ENCODE data around the gene SLC12A6. TPM values are rescaled to one million over a fixed set of nuclear protein-coding genes. Genes with fewer than 3 reads are reported as not detected.

SLC12A6 gene
- total RNA-seq, 1 experiment from 2014 or later = 15.1 TPM

DNA sequence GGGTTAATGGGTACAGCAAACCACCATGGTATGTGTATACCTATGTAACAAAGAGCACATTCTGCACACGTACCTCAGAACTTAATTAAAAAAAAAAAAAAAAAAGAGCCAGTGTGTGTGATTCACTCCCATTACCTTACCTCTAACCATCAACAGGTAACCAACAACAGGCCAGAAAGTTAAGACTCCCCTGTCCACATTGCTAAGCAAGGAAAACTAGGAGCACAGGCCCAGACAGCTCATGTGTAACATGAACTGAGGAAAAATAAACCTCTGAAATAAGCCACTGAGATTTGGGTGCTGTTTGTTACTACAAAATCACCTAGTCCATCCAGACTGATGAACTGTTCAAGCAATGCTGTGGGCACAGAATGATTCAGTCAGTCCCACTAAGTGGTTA, 133.6 kb downstream of the SLC12A6 start:
- intact Hi-C loops (cut with micrococcal nuclease) = no loop called here
- no peak for DNase-seq (ENCODE audit: low read depth, low spot score)
- Histone ChIP-seq H3K27ac (ENCODE audit: low read depth, low read length) (no peak overlapping the region), H3K27me3 (ENCODE audit: insufficient read depth, low read length) (no peaks in the 10 kb centered on the region), H3K79me2 (ENCODE audit: insufficient read depth, low read length) (peaks cover 96% of the 10 kb centered on the region), H3K4me2 (ENCODE audit: low read length) (no peak overlapping the region), H3K4me1 (ENCODE audit: control insufficient read depth in 1 of 2, insufficient read depth in 2 of 2, low read length in 2 of 2) (peaks cover 3 to 16% of the 10 kb centered on the region in 2 experiments; a peak in 2 of 4 replicates), H3K9me2 (ENCODE audit: insufficient read depth) (no peaks in the 10 kb centered on the region), H2AFZ (ENCODE audit: low read depth, low read length, poor library complexity, severe bottlenecking) (no peak overlapping the region), H3K9ac (ENCODE audit: low read length) (no peak overlapping the region), H3K4me3 (replicated peaks in 1 of 2; ENCODE audit: low read depth in 1 of 2, low read length in 2 of 2) (no peak overlapping the region), H3K36me3 (ENCODE audit: control insufficient read depth in 1 of 2, insufficient read depth in 2 of 2, low read length in 2 of 2) (0 out of 4 replicates have a peak, but pooled peaks cover 0 to 2% of the 10 kb centered on the region in 2 experiments), H4K20me1 (ENCODE audit: insufficient read depth) (no peaks in the 10 kb centered on the region), H3K9me3 (ENCODE audit: control insufficient read depth in 1 of 2, insufficient read depth in 1 of 2, low read depth in 1 of 2, low read length in 2 of 2) (no peaks in the 10 kb centered on the region)
- ATAC-seq = no peak
- ChIA-PET CTCF (no interaction called here), POLR2A (no interaction called here), RAD21 (ENCODE audit: low non-redundant PET in 1 of 2, low total read pairs in 2 of 2, uncharacterized antibody in 2 of 2, unreplicated experiment in 2 of 2) (no interaction called here)
- no peak for TF ChIP-seq SIN3A (IDR thresholded peaks at IDR 0.05; ENCODE audit: low read depth)
- TF ChIP-seq, protein P1, sequence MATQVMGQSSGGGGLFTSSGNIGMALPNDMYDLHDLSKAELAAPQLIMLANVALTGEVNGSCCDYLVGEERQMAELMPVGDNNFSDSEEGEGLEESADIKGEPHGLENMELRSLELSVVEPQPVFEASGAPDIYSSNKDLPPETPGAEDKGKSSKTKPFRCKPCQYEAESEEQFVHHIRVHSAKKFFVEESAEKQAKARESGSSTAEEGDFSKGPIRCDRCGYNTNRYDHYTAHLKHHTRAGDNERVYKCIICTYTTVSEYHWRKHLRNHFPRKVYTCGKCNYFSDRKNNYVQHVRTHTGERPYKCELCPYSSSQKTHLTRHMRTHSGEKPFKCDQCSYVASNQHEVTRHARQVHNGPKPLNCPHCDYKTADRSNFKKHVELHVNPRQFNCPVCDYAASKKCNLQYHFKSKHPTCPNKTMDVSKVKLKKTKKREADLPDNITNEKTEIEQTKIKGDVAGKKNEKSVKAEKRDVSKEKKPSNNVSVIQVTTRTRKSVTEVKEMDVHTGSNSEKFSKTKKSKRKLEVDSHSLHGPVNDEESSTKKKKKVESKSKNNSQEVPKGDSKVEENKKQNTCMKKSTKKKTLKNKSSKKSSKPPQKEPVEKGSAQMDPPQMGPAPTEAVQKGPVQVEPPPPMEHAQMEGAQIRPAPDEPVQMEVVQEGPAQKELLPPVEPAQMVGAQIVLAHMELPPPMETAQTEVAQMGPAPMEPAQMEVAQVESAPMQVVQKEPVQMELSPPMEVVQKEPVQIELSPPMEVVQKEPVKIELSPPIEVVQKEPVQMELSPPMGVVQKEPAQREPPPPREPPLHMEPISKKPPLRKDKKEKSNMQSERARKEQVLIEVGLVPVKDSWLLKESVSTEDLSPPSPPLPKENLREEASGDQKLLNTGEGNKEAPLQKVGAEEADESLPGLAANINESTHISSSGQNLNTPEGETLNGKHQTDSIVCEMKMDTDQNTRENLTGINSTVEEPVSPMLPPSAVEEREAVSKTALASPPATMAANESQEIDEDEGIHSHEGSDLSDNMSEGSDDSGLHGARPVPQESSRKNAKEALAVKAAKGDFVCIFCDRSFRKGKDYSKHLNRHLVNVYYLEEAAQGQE (IDR thresholded peaks at IDR 0.05; ENCODE audit: low read depth) = no peak
- TF ChIP-seq EZH2 (IDR thresholded peaks at IDR 0.05) = no peak
- TF ChIP-seq, protein P2, sequence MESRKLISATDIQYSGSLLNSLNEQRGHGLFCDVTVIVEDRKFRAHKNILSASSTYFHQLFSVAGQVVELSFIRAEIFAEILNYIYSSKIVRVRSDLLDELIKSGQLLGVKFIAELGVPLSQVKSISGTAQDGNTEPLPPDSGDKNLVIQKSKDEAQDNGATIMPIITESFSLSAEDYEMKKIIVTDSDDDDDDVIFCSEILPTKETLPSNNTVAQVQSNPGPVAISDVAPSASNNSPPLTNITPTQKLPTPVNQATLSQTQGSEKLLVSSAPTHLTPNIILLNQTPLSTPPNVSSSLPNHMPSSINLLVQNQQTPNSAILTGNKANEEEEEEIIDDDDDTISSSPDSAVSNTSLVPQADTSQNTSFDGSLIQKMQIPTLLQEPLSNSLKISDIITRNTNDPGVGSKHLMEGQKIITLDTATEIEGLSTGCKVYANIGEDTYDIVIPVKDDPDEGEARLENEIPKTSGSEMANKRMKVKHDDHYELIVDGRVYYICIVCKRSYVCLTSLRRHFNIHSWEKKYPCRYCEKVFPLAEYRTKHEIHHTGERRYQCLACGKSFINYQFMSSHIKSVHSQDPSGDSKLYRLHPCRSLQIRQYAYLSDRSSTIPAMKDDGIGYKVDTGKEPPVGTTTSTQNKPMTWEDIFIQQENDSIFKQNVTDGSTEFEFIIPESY (IDR thresholded peaks at IDR 0.05; ENCODE audit: extremely low read depth, insufficient replicate concordance, low read length) = no peak
- TF ChIP-seq, protein P3, sequence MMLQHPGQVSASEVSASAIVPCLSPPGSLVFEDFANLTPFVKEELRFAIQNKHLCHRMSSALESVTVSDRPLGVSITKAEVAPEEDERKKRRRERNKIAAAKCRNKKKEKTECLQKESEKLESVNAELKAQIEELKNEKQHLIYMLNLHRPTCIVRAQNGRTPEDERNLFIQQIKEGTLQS (IDR thresholded peaks at IDR 0.05) = no peak
- no peak for TF ChIP-seq POLR2A (IDR thresholded peaks at IDR 0.05; ENCODE audit: borderline replicate concordance, extremely low read depth, insufficient read depth, insufficient read length)
- no peak for TF ChIP-seq FOSL1 (IDR thresholded peaks at IDR 0.05; ENCODE audit: low read depth)
- no peak for TF ChIP-seq JUND (IDR thresholded peaks at IDR 0.05)
- TF ChIP-seq YY1 (IDR thresholded peaks at IDR 0.05; ENCODE audit: extremely low read depth, insufficient replicate concordance, low read depth, low read length) = no peak
- TF ChIP-seq CBX3 (IDR thresholded peaks at IDR 0.05; ENCODE audit: low read depth) = no peak
- TF ChIP-seq ELF1 (IDR thresholded peaks at IDR 0.05; ENCODE audit: borderline replicate concordance, low read depth) = no peak
- no peak for TF ChIP-seq SP1 (IDR thresholded peaks at IDR 0.05; ENCODE audit: low read depth)
- TF ChIP-seq, protein P4, sequence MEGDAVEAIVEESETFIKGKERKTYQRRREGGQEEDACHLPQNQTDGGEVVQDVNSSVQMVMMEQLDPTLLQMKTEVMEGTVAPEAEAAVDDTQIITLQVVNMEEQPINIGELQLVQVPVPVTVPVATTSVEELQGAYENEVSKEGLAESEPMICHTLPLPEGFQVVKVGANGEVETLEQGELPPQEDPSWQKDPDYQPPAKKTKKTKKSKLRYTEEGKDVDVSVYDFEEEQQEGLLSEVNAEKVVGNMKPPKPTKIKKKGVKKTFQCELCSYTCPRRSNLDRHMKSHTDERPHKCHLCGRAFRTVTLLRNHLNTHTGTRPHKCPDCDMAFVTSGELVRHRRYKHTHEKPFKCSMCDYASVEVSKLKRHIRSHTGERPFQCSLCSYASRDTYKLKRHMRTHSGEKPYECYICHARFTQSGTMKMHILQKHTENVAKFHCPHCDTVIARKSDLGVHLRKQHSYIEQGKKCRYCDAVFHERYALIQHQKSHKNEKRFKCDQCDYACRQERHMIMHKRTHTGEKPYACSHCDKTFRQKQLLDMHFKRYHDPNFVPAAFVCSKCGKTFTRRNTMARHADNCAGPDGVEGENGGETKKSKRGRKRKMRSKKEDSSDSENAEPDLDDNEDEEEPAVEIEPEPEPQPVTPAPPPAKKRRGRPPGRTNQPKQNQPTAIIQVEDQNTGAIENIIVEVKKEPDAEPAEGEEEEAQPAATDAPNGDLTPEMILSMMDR (IDR thresholded peaks at IDR 0.05 in 2 of 3, conservative IDR thresholded peaks at IDR 0.05 in 1 of 3; ENCODE audit: borderline replicate concordance in 1 of 3, insufficient read depth in 1 of 3, low read depth in 2 of 3, low read length in 2 of 3) = no peak
- no peak for TF ChIP-seq EGR1 (IDR thresholded peaks at IDR 0.05; ENCODE audit: low read depth)
- no peak for TF ChIP-seq CEBPB (IDR thresholded peaks at IDR 0.05; ENCODE audit: low read depth)
- TF ChIP-seq EZH2phosphoT487 (IDR thresholded peaks at IDR 0.05; ENCODE audit: borderline replicate concordance) = no peak
- TF ChIP-seq ZFX (IDR thresholded peaks at IDR 0.05) = no peak
- BruUV-seq (replicated peaks) = no TSS peak
